ENCODE data around the gene IGSF8. TPM values are rescaled to one million over a fixed set of nuclear protein-coding genes. Genes with fewer than 3 reads are reported as not detected.

The IGSF8 gene
- 7.2 to 10.3 TPM (median 8.8 TPM) in 5 replicates for total RNA-seq (2022; extraction: Qiagen RNA extraction)

GRCh38 chr1:160097911-160098851 lies at the start of gene IGSF8:
Gene IGSF8, minus strand, starts transcription at chr1:160098619. Its CDS starts 147 bp downstream, at chr1:160098472.

GRCh38 chr1:160115545-160116282 lies 17.3 kb upstream of the IGSF8 start, which contains the start of gene ATP1A2:
Gene ATP1A2, plus strand, starts transcription at chr1:160115759. Its CDS starts 103 bp downstream, at chr1:160115862.

GRCh38 chr1:160081261-160081936 lies 17.0 kb downstream of the IGSF8 start, which contains the start of gene KCNJ9:
Gene KCNJ9, plus strand, starts transcription at chr1:160081538. Its CDS starts 2,493 bp downstream, at chr1:160084031.

GRCh38 chr1:160069460-160070231 lies 28.8 kb downstream of the IGSF8 start, which contains the start of gene KCNJ10:
Gene KCNJ10, minus strand, starts transcription at chr1:160070160. Its CDS starts 27,628 bp downstream, at chr1:160042532.

Other genes with a start within 250 kb of the IGSF8 start
- 0.08 to 0.15 TPM in 2 of 5 replicates, not detected in the others for gene VSIG8, start 236.0 kb downstream of the IGSF8 start, total RNA-seq (2022; extraction: Qiagen RNA extraction)
- 0.41 to 0.83 TPM (median 0.59 TPM) in 5 replicates for gene CFAP45, start 198.5 kb downstream of the IGSF8 start, total RNA-seq (2022; extraction: Qiagen RNA extraction)
- gene TAGLN2, start 173.1 kb downstream of the IGSF8 start, total RNA-seq (2022; extraction: Qiagen RNA extraction): 973 to 1,035 TPM (median 1,022 TPM) in 5 replicates
- gene IGSF9, start 153.0 kb downstream of the IGSF8 start, total RNA-seq (2022; extraction: Qiagen RNA extraction): 0.11 to 0.25 TPM (median 0.14 TPM) in 5 replicates
- gene SLAMF9, start 144.4 kb downstream of the IGSF8 start, total RNA-seq (2022; extraction: Qiagen RNA extraction): 0.22 to 0.68 TPM (median 0.56 TPM) in 5 replicates
- gene PIGM, start 66.6 kb downstream of the IGSF8 start, total RNA-seq (2022; extraction: Qiagen RNA extraction): 3.7 to 5.7 TPM (median 4.3 TPM) in 5 replicates
- not detected in 5 replicates for gene KCNJ10, start 28.5 kb downstream of the IGSF8 start, total RNA-seq (2022; extraction: Qiagen RNA extraction)
- not detected in 5 replicates for gene KCNJ9, start 17.1 kb downstream of the IGSF8 start, total RNA-seq (2022; extraction: Qiagen RNA extraction)
- gene ATP1A2, start 17.1 kb upstream of the IGSF8 start, total RNA-seq (2022; extraction: Qiagen RNA extraction): 0.06 to 0.20 TPM (median 0.09 TPM) in 5 replicates
- not detected in 5 replicates for gene ATP1A4, start 53.0 kb upstream of the IGSF8 start, total RNA-seq (2022; extraction: Qiagen RNA extraction)
- 0.08 TPM in 1 of 5 replicates, not detected in the others for gene CASQ1, start 92.0 kb upstream of the IGSF8 start, total RNA-seq (2022; extraction: Qiagen RNA extraction)
- 166 to 210 TPM (median 183 TPM) in 5 replicates for gene PEA15, start 106.8 kb upstream of the IGSF8 start, total RNA-seq (2022; extraction: Qiagen RNA extraction)
- 44.4 to 51.6 TPM (median 47.5 TPM) in 5 replicates for gene DCAF8, start 163.9 kb upstream of the IGSF8 start, total RNA-seq (2022; extraction: Qiagen RNA extraction)
- gene PEX19, start 186.5 kb upstream of the IGSF8 start, total RNA-seq (2022; extraction: Qiagen RNA extraction): 20.7 to 29.0 TPM (median 24.6 TPM) in 5 replicates
- gene COPA, start 244.6 kb upstream of the IGSF8 start, total RNA-seq (2022; extraction: Qiagen RNA extraction): 79.9 to 107 TPM (median 85.9 TPM) in 5 replicates
- gene NCSTN, start 244.8 kb upstream of the IGSF8 start, total RNA-seq (2022; extraction: Qiagen RNA extraction): 42.3 to 49.7 TPM (median 46.6 TPM) in 5 replicates

Data from A549 treated with Hydrocortisone at 1 μM for 4 hours (cell line).